Esophagus muscularis mucosa (tissue), 4 donors: ENCODE data around the gene HOMER3. TPM values are rescaled to one million over a fixed set of nuclear protein-coding genes. Genes with fewer than 3 reads are reported as not detected.

Source experiments
- DNase-seq: peaks from one replicate; pipeline ENCODE4 v3.0.0-alpha.2; 2017; ENCODE audit errors: extremely low spot score
- H3K27ac ChIP-seq, 4 donors: fragments of 200-600 bp; sonication (generic); replicated peaks in 1 of 4; 1 replicate in 3 of 4; 2 replicates in 1 of 4; pipeline ENCODE4 v1.5.1; 2016 to 2019; ENCODE audit warnings: mild to moderate bottlenecking in 1 of 4
- H3K27me3 ChIP-seq, 4 donors: fragments of 200-600 bp; sonication (generic); one replicate each; pipeline versions ENCODE4 v1.5.1 to v1.6.0; 2016 to 2019
- H3K36me3 ChIP-seq, 4 donors: fragments of 200-600 bp; sonication (generic); one replicate each; pipeline ENCODE4 v1.5.1; 2016 to 2019
- H3K4me1 ChIP-seq, 4 donors: fragments of 200-600 bp; sonication (generic); one replicate each; pipeline ENCODE4 v1.5.1; 2016 to 2019
- H3K4me3 ChIP-seq, 4 donors: fragments of 200-600 bp; sonication (generic); 1 replicate in 2 of 4; 2 replicates in 2 of 4; pipeline ENCODE4 v1.5.1; 2016 to 2019; ENCODE audit warnings: mild to moderate bottlenecking in 4 of 4, moderate library complexity in 1 of 4
- H3K9me3 ChIP-seq, 4 donors: fragments of 200-600 bp; sonication (generic); 1 replicate in 3 of 4; 2 replicates in 1 of 4; pipeline ENCODE4 v1.5.1; 2016 to 2019
- EP300 ChIP-seq: sonication (generic); formaldehyde crosslinking; IDR thresholded peaks from one replicate; pipeline ENCODE4 v1.6.1; 2017; ENCODE audit warnings: antibody characterized with exemption
- POLR2A ChIP-seq: fragments of 450-650 bp; IDR thresholded peaks from one replicate; pipeline ENCODE4 v1.6.1; 2017; ENCODE audit warnings: antibody characterized with exemption, moderate library complexity, mild to moderate bottlenecking, low read depth
- POLR2AphosphoS5 ChIP-seq, 2 donors: sonication (generic); formaldehyde crosslinking; IDR thresholded peaks; one replicate each; pipeline ENCODE4 v1.6.1; 2017; ENCODE audit warnings: antibody characterized with exemption in 2 of 2
- WGBS: methylation state at CpG from one replicate; pipeline ENCODE4 v1.1.5; 2018; 5-methylcytosine and 5-hydroxymethylcytosine counted together
- intact Hi-C: fragments of 100-400 bp; cut with DNase I; formaldehyde crosslinking; loops from one replicate; pipeline ENCODE4 v1.15.1; 2023
- total RNA-seq, 4 donors: library from RNA; depleted of rRNA; stranded (reverse); fragments of >200 nt; gene quantifications; one replicate each; pipeline versions ENCODE4 v1.1.0 to v1.2.1, GENCODE V29; 2016
- TF ChIP-seq, protein P1 (sequence below), 3 experiments: fragments of 200-600 bp in 2 of 3; fragments of 450-650 bp in 1 of 3; sonication (generic) in 2 of 3; IDR thresholded peaks; one replicate each; pipeline ENCODE4 v1.5.1; 2017 to 2019; ENCODE audit warnings: antibody characterized with exemption in 3 of 3, mild to moderate bottlenecking in 2 of 3, moderate library complexity in 1 of 3

HOMER3 gene
- total RNA-seq, 4 donors from 2014 or later: 26.7 to 47.8 (median 39.1) TPM

DNA sequence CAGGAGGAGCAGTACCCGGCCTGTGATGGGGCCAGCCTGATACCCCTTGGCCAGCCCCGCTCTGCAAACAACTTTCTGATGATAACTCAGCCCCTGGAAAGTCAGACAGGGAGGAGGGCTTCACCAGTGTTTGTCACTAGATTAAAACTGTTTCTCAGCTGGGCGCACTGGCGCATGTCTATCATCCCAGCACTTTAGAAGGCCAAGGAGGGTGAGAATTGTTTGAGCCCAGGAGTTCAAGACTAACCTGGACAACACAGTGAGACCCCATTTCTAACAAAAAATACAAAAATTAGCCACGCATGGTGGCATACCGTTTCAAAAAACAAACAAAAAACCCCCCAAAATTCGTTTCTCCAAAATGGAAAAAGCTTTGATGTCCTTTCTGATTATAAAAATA lies 39.5 kb downstream of the HOMER3 start:
- WGBS: 91% methylated on average over 7 of the region's 7 CpGs
- Histone ChIP-seq H3K4me1 (peaks cover 0 to 6% (median 2%) of the 10 kb centered on the region in 4 donors), H3K36me3 (peaks cover 33 to 81% (median 69%) of the 10 kb centered on the region in 4 donors), H3K27me3 (peaks cover 0 to 11% (median 0%) of the 10 kb centered on the region in 4 donors), H3K4me3 (no peak overlapping the region), H3K9me3 (no peaks in the 10 kb centered on the region), H3K27ac (no peak overlapping the region)
- no peak for TF ChIP-seq POLR2A
- no peak for TF ChIP-seq POLR2AphosphoS5 (IDR thresholded peaks at IDR 0.05)
- TF ChIP-seq, protein P1, sequence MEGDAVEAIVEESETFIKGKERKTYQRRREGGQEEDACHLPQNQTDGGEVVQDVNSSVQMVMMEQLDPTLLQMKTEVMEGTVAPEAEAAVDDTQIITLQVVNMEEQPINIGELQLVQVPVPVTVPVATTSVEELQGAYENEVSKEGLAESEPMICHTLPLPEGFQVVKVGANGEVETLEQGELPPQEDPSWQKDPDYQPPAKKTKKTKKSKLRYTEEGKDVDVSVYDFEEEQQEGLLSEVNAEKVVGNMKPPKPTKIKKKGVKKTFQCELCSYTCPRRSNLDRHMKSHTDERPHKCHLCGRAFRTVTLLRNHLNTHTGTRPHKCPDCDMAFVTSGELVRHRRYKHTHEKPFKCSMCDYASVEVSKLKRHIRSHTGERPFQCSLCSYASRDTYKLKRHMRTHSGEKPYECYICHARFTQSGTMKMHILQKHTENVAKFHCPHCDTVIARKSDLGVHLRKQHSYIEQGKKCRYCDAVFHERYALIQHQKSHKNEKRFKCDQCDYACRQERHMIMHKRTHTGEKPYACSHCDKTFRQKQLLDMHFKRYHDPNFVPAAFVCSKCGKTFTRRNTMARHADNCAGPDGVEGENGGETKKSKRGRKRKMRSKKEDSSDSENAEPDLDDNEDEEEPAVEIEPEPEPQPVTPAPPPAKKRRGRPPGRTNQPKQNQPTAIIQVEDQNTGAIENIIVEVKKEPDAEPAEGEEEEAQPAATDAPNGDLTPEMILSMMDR (IDR thresholded peaks at IDR 0.05): no peak
- no peak for TF ChIP-seq EP300
- intact Hi-C loops: no loop called here
- DNase-seq: no peak

DNA sequence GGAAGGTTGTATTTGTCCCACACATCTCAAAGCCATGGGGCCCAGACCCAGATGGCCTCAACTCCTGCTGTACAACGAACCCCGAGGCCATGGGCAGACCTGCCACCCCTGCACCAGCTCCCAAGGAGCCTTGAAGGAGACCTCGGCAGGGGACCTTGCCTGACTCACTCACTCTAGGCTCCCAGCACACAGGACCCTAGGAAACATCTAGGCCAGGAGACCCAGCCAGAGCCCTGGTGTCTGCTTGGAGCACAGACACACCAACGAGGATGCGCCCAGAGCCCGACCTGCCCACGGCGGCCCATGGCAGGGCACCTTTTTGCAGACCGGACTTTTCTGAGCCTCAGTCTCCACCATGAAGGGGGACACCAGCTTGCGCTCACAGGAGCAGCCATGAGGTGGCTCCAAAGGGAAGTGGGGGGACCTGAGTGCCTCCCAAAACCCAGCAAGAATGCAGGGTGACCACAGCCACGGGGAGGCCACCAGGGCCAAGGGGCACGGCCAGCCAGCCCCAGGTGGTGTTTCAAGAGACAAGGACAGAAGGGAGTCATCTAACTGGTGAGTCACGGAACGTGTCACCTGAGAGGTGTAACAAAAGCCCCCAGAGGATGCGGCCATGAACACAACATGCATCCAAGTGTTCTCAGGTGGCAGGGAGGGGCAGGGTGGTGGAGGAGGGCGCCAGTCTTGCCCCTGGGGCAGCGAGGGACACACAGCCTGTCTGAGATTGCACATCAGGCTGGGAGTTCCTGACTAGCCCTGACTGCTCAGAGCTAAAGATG lies 40.1 kb downstream of the HOMER3 start:
- Histone ChIP-seq H3K27me3 (peaks cover 0 to 16% (median 0%) of the 10 kb centered on the region in 4 donors), H3K4me3 (no peak overlapping the region), H3K36me3 (peaks cover 29 to 75% (median 63%) of the 10 kb centered on the region in 4 donors), H3K9me3 (no peaks in the 10 kb centered on the region), H3K27ac (no peak overlapping the region), H3K4me1 (peaks cover 3 to 10% (median 7%) of the 10 kb centered on the region in 4 donors)
- WGBS: 81% methylated on average over 5 of the region's 17 CpGs
- intact Hi-C loops: no loop called here
- no peak for DNase-seq
- TF ChIP-seq, protein P1 (IDR thresholded peaks at IDR 0.05): no peak
- TF ChIP-seq POLR2A (no peak), POLR2AphosphoS5 (IDR thresholded peaks at IDR 0.05) (no peak)

DNA sequence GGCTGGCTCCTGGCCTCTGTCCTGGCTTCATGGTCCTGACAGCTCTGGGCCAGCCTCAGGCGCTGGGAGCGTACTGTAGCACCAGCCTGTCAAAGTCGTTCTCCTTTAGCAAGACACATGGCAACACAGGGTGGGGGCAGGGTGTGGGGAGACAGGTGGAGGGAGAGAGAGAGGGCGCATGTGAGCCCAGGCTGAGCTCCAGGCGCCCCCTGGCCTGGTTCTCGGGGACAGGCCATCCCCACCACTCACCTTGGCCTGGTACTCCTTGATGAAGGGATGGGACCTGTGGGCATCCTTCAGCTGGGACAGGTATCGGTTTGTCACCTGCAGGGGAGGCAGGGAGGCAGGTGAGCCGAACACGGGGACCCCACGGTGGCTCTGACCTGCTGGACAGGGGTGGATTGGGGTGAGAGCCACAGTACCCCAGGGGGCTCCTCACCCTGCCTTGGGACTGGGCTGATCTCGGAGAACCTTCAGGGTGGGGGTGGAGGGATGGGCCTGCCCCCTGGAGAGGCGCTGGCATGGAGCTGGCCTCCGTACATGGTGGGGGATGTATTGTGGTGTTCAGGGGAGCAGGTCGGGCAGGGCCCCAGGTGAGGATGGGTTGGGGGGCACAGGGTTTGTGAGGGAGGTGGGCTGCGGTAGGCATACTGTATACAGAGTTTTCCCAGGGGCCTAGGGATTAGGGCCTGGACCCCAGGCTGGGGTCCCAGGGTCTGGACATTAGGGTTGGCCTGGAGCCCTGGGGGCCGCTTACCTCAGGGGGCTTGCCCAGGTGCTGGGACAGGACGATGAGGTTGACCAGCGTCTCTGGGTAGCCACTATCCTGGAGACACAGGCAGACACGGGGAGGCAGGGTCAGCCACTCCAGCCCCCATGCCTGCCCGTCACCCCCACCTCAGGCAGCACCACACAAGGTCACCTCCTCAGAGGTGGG lies 41.1 kb downstream of the HOMER3 start:
- TF ChIP-seq EP300: no peak
- no peak for TF ChIP-seq POLR2AphosphoS5 (IDR thresholded peaks at IDR 0.05)
- TF ChIP-seq, protein P1 (IDR thresholded peaks at IDR 0.05): no peak
- no peak for TF ChIP-seq POLR2A
- 88% methylated on average over 12 of the region's 20 CpGs for WGBS
- H3K36me3 ChIP-seq: peaks cover 29 to 65% (median 53%) of the 10 kb centered on the region in 4 donors
- no peak overlapping the region for H3K4me3 ChIP-seq
- no peaks in the 10 kb centered on the region for H3K9me3 ChIP-seq
- intact Hi-C loops: no loop called here
- H3K4me1 ChIP-seq: peaks cover 11 to 20% (median 15%) of the 10 kb centered on the region in 4 donors
- no peak for DNase-seq
- peaks cover 0 to 24% (median 7%) of the 10 kb centered on the region in 4 donors for H3K27me3 ChIP-seq
- no peak overlapping the region for H3K27ac ChIP-seq

DNA sequence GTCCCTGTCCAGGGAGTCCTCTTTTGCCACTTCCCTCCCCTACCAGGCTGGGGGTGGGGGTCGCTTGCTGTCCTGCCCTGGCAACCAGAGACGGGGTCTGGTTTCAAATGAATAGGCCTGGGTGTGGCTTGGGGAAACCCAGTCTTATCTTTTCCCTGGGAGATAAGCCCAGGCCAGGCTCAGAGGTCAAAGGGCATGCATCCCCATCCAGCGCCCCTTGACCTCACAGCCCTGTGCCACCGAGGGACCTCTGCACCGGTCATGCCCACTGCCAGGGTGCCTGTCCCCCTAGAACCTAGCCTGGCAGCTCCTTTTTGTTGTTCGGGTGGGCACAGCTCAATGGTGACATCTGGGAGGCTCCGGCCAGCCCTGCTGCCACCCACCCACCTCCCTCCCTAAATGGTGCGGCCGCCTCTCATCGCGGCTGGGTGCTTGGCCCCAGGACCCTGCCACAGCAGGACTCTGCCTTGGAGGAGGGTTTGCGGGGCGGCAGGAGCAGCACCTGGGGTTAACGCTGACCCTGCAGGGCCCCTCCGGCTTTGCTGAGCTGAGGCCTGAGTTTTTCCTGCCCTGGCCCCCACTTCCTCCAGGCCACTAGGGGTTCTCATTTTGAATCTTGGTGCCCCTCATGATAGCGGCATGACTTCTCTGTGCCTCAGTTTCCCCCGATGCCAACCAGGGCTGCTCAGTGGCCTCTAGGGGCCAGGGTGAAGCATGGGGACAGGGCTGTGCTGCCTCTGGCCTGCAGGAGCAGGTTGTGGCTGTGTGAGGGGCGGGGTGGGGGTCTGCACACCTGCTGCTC lies 42.2 kb downstream of the HOMER3 start:
- 90% methylated on average over 8 of the region's 18 CpGs for WGBS
- peaks cover 21 to 54% (median 44%) of the 10 kb centered on the region in 4 donors for H3K36me3 ChIP-seq
- H3K4me3 ChIP-seq: no peak overlapping the region
- DNase-seq: no peak
- TF ChIP-seq EP300 (no peak), POLR2AphosphoS5 (IDR thresholded peaks at IDR 0.05) (no peak), POLR2A (no peak)
- TF ChIP-seq, protein P1 (IDR thresholded peaks at IDR 0.05): no peak
- H3K27me3 ChIP-seq: peaks cover 0 to 35% (median 16%) of the 10 kb centered on the region in 4 donors
- peaks cover 22 to 31% (median 25%) of the 10 kb centered on the region in 4 donors for H3K4me1 ChIP-seq
- intact Hi-C loops: no loop called here
- H3K9me3 ChIP-seq: no peaks in the 10 kb centered on the region
- H3K27ac ChIP-seq: no peak overlapping the region
